GM18867 (cell line): ENCODE measurements around the gene LHFPL6.

Experiments
- ATAC-seq: cut with Tn5 transposase; IDR thresholded peaks from one replicate; pipeline ENCODE4 v1.9.1; 2021; ENCODE audit warnings: mild to moderate bottlenecking, moderate library complexity; ENCODE audit not compliant: unreplicated experiment

LHFPL6 gene

DNA sequence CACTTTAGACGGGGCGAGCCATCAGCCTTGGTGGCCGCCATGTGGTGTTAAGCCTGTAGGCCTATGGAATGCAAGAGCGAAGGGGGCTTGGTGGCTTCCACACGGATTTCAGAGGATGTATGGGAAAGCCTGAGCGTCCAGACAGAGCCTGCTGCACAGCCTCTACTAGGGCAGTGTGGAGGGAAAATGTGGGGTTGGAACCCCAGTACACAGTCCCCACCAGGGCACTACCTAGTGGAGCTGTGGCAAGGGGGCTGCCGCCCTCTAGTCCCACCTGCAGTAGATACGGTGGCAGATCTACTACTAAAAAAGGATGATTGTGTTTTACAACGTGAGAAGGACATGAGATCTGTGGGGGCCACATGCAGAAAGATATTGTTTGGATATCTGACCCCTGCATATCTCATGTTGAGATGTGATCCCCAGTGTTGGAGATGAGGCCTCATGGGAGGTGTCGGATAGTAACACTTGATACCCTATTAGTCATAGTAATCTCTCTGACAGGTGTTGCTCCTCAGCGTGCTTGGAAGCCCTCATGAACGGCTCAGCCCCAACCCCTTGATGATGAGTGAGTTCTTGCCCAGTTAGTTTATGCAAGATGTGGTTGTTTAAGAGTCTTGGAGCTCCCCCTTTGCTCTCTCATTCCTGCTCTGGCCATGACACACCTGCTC, 45.6 kb downstream of the LHFPL6 start:
- ATAC-seq, result no peak

DNA sequence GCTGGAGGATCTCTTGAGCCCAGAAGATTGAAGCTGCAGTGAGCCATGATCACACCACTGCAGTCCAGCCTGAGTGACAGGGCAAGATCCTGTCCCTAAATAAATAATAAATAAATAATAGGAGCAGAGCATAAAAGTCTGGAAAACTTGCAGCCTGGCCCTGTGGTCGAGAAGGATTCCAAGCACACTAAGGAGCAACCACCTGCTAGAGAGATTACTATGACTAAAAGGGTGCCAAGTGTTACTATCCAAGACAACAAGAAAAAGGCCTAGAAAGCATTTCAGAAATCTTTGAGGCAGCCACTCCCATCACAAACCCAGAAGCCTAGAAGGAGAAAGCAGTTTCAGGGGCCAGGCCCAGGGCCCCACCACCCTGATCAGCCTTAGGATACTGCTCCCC, 46.1 kb downstream of the LHFPL6 start:
- no peak for ATAC-seq

- no peak for ATAC-seq
Observed at GRCh38 chr13:39554371-39554770, 48.6 kb downstream of the LHFPL6 start.

- ATAC-seq, result no peak
Observed at GRCh38 chr13:39552246-39552645, 50.7 kb downstream of the LHFPL6 start.

GRCh38 chr13:39550931-39551330, 52.1 kb downstream of the LHFPL6 start:
- ATAC-seq, result no peak

DNA sequence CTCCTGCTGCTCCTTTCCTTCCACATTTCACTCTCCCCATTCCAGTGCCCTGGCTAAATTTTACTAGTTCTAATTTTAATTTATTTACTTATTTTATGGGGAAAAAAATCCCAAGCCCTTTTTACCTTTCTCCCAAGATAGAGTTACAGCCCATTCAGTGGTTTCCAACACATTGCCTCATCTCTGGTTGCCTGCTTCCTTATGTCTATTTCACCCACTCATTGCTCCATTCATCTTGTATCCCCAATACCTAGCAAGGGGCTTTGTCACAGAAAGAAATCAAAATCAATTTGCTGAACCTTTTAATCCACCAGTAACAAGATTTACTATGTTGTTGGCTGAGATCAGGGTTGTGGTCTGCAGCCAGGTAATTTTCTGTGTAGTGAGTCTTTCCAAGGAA, 55.9 kb downstream of the LHFPL6 start:
- ATAC-seq, result no peak

GRCh38 chr13:39542361-39542760, 60.6 kb downstream of the LHFPL6 start:
- ATAC-seq, result no peak

- ATAC-seq, result no peak
Observed at GRCh38 chr13:39540929-39541605, 61.9 kb downstream of the LHFPL6 start.

- ATAC-seq, result no peak
Observed at GRCh38 chr13:39538816-39539790, 63.9 kb downstream of the LHFPL6 start.

DNA sequence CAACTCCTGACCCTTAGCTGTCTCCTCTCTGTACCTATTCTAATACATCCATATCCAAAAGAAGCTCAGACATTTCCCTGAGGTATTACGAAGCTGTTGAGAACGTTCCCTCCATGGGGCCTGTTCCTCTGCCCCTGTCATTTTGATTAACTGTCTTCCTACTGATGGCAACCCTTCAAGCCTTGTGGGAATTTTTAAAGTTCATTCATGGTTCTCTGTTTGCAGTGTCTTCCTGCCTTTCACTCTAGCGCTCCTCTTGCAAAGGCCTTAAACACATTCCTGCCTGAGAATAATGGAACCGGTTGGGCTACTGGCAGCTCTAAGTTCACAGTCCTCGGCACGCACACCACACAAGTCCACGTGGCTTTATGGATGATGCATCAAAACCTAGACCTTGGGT, 66.1 kb downstream of the LHFPL6 start:
- ATAC-seq, result no peak

DNA sequence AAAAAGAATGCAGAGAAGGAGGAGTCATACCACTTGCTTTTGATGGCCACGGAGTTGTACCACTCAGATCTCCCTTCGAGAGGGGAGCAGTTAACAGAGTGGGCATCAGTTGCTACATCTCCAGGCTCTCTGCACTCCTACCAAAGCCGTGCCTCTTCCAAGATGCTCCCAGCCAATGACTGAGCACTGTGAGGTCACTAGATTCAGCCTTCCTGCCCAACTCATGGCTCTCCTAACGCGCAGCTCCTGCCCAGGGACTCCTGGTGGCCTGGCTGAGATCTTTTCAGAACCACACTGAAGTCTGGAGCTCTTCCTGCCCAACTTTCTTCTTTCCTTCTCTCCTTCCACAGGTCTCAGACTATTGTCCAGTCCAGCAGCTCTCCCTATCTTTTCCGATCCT, 66.7 kb downstream of the LHFPL6 start:
- no peak for ATAC-seq

- ATAC-seq, result no peak
Observed at GRCh38 chr13:39533651-39534150, 69.3 kb downstream of the LHFPL6 start.

DNA sequence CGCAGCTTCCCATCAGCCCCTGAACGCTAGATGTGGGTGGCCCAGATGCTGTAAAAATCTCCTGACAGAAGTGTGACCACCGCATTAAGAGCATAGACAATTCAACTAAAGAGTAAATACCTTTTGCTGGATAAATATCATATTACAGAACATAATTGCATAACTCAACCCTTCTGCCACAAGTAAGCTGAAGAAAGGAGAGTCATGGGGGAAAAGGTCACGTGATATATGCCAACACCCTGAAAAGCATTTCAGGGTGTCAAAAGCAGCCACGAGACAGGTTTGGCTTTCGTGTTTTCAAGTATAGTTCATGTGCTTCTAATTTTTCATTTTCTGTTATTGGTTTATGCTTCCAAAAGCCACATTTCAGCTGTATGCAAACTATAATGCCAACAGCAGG, 71.3 kb downstream of the LHFPL6 start:
- no peak for ATAC-seq

- ATAC-seq, result no peak
Observed at GRCh38 chr13:39530916-39531315, 72.1 kb downstream of the LHFPL6 start.

DNA sequence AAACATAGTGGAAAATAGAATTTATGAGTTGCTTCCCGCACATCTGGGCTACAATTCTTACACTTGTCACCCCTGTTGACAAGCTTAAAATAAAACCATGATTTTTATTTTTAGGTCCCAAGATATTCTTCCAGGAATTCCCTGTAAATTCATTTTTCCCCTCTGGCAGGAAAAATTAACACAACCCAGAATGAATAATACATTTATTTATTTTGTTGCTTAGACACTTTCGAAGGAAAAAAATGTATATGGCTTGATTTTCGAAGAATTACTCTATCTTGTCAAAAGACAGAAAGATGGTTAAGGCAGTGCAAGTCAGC, 74.4 kb downstream of the LHFPL6 start:
- no peak for ATAC-seq

GRCh38 chr13:39527961-39528660, 74.9 kb downstream of the LHFPL6 start:
- no peak for ATAC-seq

DNA sequence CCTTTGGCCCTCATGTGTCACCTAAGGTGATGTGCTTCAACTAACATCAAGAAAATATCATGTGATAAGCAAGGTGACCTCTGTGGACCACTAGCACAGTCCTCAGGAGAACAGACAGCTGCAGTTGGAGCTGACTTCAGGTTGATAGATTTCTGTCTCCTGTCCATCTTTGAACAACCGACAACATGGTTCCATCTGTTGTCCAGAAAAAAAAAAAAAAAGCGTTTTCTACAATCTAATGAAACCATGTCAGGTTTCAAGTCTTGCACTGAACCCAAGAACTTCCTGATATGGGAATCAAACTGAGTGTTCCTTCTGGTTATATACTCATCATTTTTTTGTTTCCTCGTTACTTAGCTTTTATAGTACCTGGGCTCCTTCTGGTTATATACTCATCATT, 75.7 kb downstream of the LHFPL6 start:
- ATAC-seq, result no peak

DNA sequence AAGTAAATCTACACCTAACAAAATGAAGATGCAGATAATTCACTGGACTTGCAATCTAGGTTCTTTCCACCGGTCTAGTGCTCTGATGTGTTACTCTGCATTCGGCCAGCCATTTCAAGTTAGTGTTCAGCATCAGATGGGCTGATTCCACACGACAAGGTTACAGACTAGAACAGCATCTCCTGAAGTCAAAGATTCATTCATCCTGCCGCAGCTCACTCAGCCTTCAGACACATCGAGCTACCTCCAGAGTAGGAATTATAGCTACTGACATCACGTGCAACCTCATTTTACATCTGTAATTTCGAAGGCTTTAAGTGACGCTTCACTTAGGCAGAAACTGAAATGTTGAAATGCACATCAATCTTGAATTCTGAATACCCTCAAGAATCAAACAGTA, 76.5 kb downstream of the LHFPL6 start:
- ATAC-seq, result no peak

DNA sequence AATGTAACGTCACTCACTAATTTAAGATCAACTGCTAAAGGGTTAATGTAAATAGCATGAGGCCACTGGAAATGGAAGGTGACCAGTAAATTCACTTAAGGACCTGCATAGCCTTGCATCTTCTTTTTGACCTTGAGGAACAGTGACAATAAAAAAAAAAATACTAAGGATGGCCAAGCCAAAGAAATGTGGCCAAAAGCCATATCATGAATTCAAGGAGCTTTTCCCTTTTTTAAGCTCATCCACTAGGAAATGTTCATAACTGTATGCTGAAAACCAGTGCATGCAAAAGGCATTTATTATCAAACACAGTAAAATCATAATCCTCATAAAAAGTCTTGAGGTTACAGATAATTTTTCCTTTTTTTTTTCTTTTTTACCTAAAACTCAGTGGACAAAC, 77.5 kb downstream of the LHFPL6 start:
- no peak for ATAC-seq

DNA sequence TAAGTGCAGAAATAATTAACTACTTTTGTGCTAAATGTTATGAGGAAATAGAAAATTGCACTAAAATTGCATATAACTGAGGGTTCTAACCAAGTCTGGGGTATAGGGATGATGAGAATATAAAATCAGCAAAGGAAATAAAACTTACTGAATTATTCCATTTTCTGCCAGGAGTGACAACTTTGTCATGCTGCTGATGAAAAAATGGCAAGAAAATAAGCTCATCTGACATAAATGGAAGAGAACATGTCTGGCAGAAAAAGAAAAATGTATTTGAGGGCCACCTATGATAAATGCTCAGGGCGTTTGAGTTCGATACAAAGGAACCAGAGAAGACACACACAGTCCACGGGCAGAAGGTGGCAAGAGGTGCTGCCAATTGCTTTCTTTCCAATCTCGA, 78.2 kb downstream of the LHFPL6 start:
- no peak for ATAC-seq

- no peak for ATAC-seq
Observed at GRCh38 chr13:39522329-39522728, 80.7 kb downstream of the LHFPL6 start.
